Cardiac fibroblast (primary cell): ENCODE data around the gene TOMM7.

ENCODE experiments used
- DNase-seq, 2 donors: peaks; one replicate each; pipeline versions ENCODE4 v3.0.0 to v3.0.0-alpha.2; 2010; ENCODE audit warnings: low read depth in 2 of 2
- H3K4me3 ChIP-seq, 2 donors: replicated peaks in 1 of 2; 1 replicate in 1 of 2; 2 replicates in 1 of 2; pipeline ENCODE4 v1.5.1; 2011; ENCODE audit warnings: low read depth in 2 of 2, low read length in 2 of 2, mild to moderate bottlenecking in 2 of 2, moderate library complexity in 1 of 2
- CTCF ChIP-seq: IDR thresholded peaks from one replicate; pipeline ENCODE4 v1.5.1; 2011; ENCODE audit warnings: low read depth, mild to moderate bottlenecking, low read length, inconsistent platforms

Gene TOMM7

DNA sequence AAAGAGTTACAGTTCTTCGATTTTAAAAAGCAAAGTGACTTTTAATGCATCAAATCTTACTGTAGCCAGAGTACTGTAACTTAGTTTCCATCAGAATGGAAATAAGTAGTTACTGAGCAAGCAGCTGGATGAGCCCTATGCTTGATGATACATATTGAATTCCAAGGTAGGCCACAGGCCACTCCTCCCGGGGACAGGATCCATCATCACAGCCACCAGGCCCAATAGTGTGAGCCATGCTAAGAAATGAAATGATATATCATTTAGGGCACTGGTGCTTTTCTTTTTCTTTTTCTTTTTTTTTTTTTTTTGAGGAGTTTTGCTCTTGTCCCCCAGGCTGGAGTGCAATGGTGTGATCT, 42.9 kb upstream of the TOMM7 start:
- TF ChIP-seq CTCF: no peak
- H3K4me3 ChIP-seq: no peak overlapping the region
- peak in 1 of 2 donors; percentile 44 for DNase-seq

- no peak overlapping the region for H3K4me3 ChIP-seq
- TF ChIP-seq CTCF: no peak
- peak; percentile 36 to 44 for DNase-seq
Measured at GRCh38 chr7:22864855-22865601, 42.4 kb upstream of the TOMM7 start.

DNA sequence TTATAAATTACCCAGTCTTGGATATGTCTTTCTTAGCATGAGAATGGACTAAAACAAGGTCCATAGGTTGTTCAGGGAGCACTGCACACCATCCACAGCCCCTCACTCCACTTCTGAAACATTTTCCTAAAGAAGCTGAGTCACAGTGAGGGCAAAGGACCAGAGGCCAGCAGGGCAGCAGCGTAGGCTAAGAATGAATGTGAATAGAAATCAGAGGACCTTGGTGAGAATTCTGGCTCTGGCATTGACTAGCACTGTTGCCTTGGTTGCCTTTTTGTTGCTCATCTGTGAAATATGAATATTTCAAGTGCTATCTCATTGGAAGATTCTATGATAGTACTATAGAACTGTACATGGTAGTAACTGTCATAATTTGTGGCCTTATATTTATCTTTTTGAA, 41.7 kb upstream of the TOMM7 start:
- DNase-seq: peak; percentile 27 to 63
- TF ChIP-seq CTCF: no peak

DNA sequence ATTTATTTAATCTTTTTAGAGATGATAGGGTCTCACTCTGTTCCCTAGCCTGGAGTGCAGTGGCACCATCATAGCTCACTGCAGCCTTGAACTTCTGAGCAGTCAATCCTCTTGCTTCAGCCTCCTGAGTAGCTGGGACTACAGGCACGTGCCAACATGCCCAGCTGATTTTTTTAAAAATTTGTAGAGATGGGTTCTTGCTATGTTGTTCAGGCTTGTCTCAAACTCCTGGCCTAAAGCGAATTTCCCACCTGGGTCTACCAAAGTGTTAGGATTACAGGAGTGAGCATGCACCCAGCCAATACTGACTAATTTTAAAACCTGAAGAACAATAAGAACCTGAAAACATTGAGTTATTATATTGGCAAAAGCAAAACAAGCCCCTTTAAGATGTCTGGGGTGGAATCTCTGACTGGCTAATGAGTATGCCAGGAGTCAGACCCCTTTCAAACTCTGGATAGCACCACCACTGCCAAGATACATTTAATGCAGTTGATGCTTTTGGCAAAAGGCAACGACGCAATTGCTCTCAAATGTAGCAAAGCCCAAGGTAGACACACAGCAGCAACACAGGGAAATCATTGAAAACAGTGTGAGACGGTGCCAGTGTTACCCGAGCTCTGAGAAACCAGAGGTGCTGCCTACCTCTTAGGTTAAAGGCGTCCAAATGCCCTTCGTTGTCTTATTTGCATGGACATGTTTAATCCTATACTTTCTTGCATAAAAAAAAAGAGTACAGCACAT, 40.7 kb upstream of the TOMM7 start:
- DNase-seq: no peak
- no peak for TF ChIP-seq CTCF
- no peak overlapping the region for H3K4me3 ChIP-seq

More for the DNA sequence above, 41.7 kb upstream of the TOMM7 start:
- no peak overlapping the region for H3K4me3 ChIP-seq

GRCh38 chr7:22861576-22861975, 38.9 kb upstream of the TOMM7 start:
- no peak for DNase-seq
- H3K4me3 ChIP-seq: no peak overlapping the region

GRCh38 chr7:22860784-22861482, 38.3 kb upstream of the TOMM7 start:
- peak; percentile 36 to 50 for DNase-seq

More at GRCh38 chr7:22861576-22861975, 38.9 kb upstream of the TOMM7 start:
- no peak for TF ChIP-seq CTCF

More at GRCh38 chr7:22860784-22861482, 38.3 kb upstream of the TOMM7 start:
- H3K4me3 ChIP-seq: no peak overlapping the region
- TF ChIP-seq CTCF: peak; percentile 59
